ENCODE results near the gene ELMO1. TPM values are rescaled to one million over a fixed set of nuclear protein-coding genes. Genes with fewer than 3 reads are reported as not detected.

ELMO1 gene
- total and polyA plus RNA-seq, 8 donors: 3.0 to 20.6 (median 6.6) TPM

DNA sequence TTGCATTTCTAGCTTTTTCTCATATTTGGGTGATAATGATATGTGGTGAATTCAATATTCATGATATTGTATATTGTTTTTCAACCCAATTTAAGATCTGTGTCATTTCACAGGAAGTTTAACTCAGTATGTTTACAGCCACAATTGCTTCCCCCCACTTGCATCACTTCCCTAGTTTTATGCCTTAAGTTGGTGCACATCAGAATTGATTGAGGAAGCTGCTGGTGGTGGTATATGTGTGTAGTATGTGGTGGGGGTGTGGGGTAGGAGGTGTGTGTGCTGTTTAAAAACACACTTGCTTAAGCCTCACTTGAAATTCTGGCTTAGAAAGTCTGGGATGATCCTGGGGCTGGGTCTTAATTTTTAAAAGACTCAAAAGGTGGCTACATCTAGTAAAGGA lies 479.3 kb downstream of the ELMO1 start:
- H3K9me3 ChIP-seq: no peaks in the 10 kb centered on the region
- no peak overlapping the region for H3K4me3 ChIP-seq
- ATAC-seq: no peak
- FAIRE-seq: peak; percentile 20
- DNase-seq: no peak
- H3K36me3 ChIP-seq: no peaks in the 10 kb centered on the region
- H3K4me1 ChIP-seq: peaks cover 21 to 43% (median 34%) of the 10 kb centered on the region in 3 donors
- H3K27me3 ChIP-seq: no peaks in the 10 kb centered on the region
- H3K27ac ChIP-seq: no peak overlapping the region
- TF ChIP-seq, protein P1, sequence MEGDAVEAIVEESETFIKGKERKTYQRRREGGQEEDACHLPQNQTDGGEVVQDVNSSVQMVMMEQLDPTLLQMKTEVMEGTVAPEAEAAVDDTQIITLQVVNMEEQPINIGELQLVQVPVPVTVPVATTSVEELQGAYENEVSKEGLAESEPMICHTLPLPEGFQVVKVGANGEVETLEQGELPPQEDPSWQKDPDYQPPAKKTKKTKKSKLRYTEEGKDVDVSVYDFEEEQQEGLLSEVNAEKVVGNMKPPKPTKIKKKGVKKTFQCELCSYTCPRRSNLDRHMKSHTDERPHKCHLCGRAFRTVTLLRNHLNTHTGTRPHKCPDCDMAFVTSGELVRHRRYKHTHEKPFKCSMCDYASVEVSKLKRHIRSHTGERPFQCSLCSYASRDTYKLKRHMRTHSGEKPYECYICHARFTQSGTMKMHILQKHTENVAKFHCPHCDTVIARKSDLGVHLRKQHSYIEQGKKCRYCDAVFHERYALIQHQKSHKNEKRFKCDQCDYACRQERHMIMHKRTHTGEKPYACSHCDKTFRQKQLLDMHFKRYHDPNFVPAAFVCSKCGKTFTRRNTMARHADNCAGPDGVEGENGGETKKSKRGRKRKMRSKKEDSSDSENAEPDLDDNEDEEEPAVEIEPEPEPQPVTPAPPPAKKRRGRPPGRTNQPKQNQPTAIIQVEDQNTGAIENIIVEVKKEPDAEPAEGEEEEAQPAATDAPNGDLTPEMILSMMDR (IDR thresholded peaks at IDR 0.05): no peak
- intact Hi-C loops (cut with DNase I): no loop called here

DNA sequence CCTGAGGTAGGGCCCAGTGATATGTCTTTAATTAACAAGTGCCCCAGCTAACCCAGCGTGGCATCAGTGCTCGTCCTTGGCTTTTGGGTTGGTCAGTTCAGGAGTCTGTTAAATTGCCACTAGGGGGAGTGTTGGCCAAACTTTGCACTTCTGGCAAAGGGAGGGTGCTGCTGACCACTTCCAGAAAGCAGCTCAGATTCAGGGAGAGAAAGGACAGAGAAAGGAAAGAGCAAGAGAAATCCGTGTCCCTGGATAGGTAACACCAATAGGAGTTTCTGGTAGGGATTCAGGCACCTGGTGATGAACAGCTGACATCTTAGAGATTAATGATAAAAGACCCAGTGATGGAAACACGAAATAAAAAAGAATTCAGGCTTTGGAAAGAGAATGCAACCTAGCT lies 481.3 kb downstream of the ELMO1 start:
- ATAC-seq (peak; percentile 74 to 76 (median 76)), FAIRE-seq (no peak), DNase-seq (peak in 3 of 6 donors; percentile 44 to 60 (median 56))
- H3K27ac ChIP-seq: no peak overlapping the region
- H3K9me3 ChIP-seq: no peaks in the 10 kb centered on the region
- H3K4me1 ChIP-seq: peaks cover 21 to 40% (median 33%) of the 10 kb centered on the region in 3 donors
- TF ChIP-seq, protein P1 (IDR thresholded peaks at IDR 0.05): peak; percentile 42 to 64 (median 58)
- H3K4me3 ChIP-seq: no peak overlapping the region
- 34 to 47% methylated on average over 4 of the region's 4 CpGs for WGBS, 2 donors
- H3K36me3 ChIP-seq: no peaks in the 10 kb centered on the region
- intact Hi-C loops (cut with DNase I): no loop called here
- H3K27me3 ChIP-seq: no peaks in the 10 kb centered on the region

DNA sequence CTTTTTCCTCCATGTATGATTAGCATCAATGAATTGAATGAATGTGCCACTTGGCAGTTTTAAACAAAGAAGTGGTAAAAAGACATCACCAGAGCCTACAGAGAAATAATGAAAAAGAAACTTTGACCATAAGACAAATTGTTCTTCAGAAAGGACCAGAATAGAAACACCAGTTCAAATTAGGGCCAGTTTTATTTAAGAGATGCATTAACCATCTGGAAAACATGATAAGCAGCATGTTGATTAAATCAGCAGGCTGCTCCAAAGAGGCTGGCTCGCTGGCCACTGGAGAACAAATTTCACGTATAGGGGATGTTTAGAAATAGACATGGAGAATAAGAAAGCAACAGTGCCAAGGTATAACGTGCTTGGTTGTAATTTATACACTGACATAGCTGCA lies 482.0 kb downstream of the ELMO1 start:
- Histone ChIP-seq H3K27me3 (no peaks in the 10 kb centered on the region), H3K4me3 (no peak overlapping the region), H3K9me3 (no peaks in the 10 kb centered on the region), H3K36me3 (no peaks in the 10 kb centered on the region), H3K27ac (peak overlapping the region in 1 of 4 donors; percentile 28), H3K4me1 (peaks cover 15 to 32% (median 25%) of the 10 kb centered on the region in 3 donors)
- TF ChIP-seq, protein P1 (IDR thresholded peaks at IDR 0.05): no peak
- intact Hi-C loops (cut with DNase I): no loop called here
- no peak for DNase-seq
- FAIRE-seq: no peak
- ATAC-seq: no peak
- WGBS, 2 donors: 47 to 59% methylated on average over 3 of the region's 3 CpGs

DNA sequence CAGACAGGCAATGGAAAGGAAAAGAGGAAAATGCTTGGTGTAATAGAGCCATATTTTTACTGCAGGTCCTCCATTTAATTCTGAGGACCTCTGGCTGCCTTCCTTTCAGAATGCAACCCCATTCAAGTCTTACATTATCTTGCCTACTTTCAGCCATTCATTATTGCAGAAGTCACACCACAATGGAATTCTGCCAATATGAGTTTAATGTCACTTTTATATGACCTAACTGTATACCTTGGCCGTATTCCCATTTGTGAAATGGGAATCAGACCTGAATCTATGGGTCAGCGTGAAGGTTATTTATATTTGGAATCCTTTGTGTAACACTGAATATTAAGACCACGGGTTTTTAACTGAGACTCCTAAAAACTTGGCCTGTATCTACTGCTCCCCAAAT lies 482.6 kb downstream of the ELMO1 start:
- Histone ChIP-seq H3K9me3 (no peaks in the 10 kb centered on the region), H3K4me1 (peaks cover 13 to 26% (median 19%) of the 10 kb centered on the region in 3 donors), H3K27ac (peak overlapping the region in 1 of 4 donors; percentile 28), H3K27me3 (no peaks in the 10 kb centered on the region), H3K4me3 (no peak overlapping the region), H3K36me3 (no peaks in the 10 kb centered on the region)
- intact Hi-C loops (cut with DNase I): no loop called here
- TF ChIP-seq, protein P1 (IDR thresholded peaks at IDR 0.05): no peak
- 14 to 16% methylated on average over 3 of the region's 3 CpGs for WGBS, 2 donors
- ATAC-seq: peak; percentile 28 to 48 (median 34)
- no peak for FAIRE-seq
- no peak for DNase-seq

DNA sequence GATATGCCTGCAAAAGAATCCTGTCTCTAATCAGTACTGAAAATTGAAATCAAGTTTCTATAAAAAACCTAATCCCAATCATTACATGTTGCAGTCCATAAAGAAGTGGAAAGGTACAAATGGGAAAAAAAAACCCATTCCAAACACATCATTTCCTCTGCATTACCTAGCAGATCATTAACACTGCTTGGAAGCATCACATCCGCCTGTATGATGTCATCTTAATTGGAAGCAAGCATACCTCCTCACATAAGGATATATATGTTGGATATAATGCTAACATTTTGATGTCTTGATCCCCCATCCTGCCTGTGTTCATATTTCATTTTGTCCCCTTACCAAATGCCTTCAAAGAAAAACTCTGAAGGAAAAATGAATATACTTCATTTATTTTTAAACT lies 483.0 kb downstream of the ELMO1 start:
- H3K27me3 ChIP-seq: no peaks in the 10 kb centered on the region
- TF ChIP-seq, protein P1 (IDR thresholded peaks at IDR 0.05): no peak
- H3K27ac ChIP-seq: peak overlapping the region in 1 of 4 donors; percentile 28
- H3K4me3 ChIP-seq: no peak overlapping the region
- no peaks in the 10 kb centered on the region for H3K9me3 ChIP-seq
- intact Hi-C loops (cut with DNase I): no loop called here
- no peaks in the 10 kb centered on the region for H3K36me3 ChIP-seq
- peaks cover 9 to 22% (median 15%) of the 10 kb centered on the region in 3 donors for H3K4me1 ChIP-seq
- FAIRE-seq (no peak), ATAC-seq (no peak), DNase-seq (no peak)
- 89 to 94% methylated on average over 1 of the region's 1 CpG for WGBS, 2 donors

Measured in pancreas (tissue), 10 donors.